Sigmoid colon (tissue), 7 donors: ENCODE data around the gene POLR3H. TPM values are rescaled to one million over a fixed set of nuclear protein-coding genes. Genes with fewer than 3 reads are reported as not detected.
A peak's percentile ranks its signal among the peaks of the same experiment; 100 is the strongest.

Source experiments
- DNase-seq: peaks from one replicate; pipeline ENCODE4 v3.0.0-alpha.2; 2019
- H3K27ac ChIP-seq, 4 donors: fragments of 200-600 bp; sonication (generic); one replicate each; pipeline ENCODE4 v1.5.1; 2016 to 2019; ENCODE audit warnings: mild to moderate bottlenecking in 1 of 4
- H3K27me3 ChIP-seq, 3 donors: fragments of 200-600 bp; sonication (generic); one replicate each; pipeline ENCODE4 v1.5.1; 2019; ENCODE audit warnings: mild to moderate bottlenecking in 1 of 3
- H3K36me3 ChIP-seq, 4 donors: fragments of 200-600 bp; sonication (generic); one replicate each; pipeline ENCODE4 v1.5.1; 2016 to 2019
- H3K4me1 ChIP-seq, 4 donors: fragments of 200-600 bp; sonication (generic); one replicate each; pipeline ENCODE4 v1.5.1; 2017 to 2019
- H3K4me3 ChIP-seq, 4 donors: fragments of 200-600 bp; sonication (generic); one replicate each; pipeline ENCODE4 v1.5.1; 2017 to 2019; ENCODE audit warnings: mild to moderate bottlenecking in 2 of 4, moderate library complexity in 1 of 4
- H3K9me3 ChIP-seq, 4 donors: fragments of 200-600 bp in 3 of 4; sonication (generic) in 3 of 4; one replicate each; pipeline versions ENCODE4 v1.5.1 to v1.6.1; 2013 to 2019
- CTCF ChIP-seq, 4 experiments: fragments of 450-650 bp in 3 of 4; fragments of 200-600 bp in 1 of 4; IDR thresholded peaks; one replicate each; pipeline ENCODE4 v1.5.1; 2016 to 2019; ENCODE audit warnings: antibody characterized with exemption in 4 of 4, mild to moderate bottlenecking in 3 of 4, moderate library complexity in 2 of 4
- EP300 ChIP-seq, 4 donors: sonication (generic); formaldehyde crosslinking; IDR thresholded peaks; one replicate each; pipeline ENCODE4 v1.6.1; 2017; ENCODE audit warnings: antibody characterized with exemption in 4 of 4
- POLR2A ChIP-seq, 2 donors: fragments of 450-650 bp; IDR thresholded peaks; one replicate each; pipeline ENCODE4 v1.6.1; 2016; ENCODE audit warnings: antibody characterized with exemption in 2 of 2, mild to moderate bottlenecking in 2 of 2, moderate library complexity in 2 of 2
- POLR2AphosphoS5 ChIP-seq, 4 donors: sonication (generic); formaldehyde crosslinking; IDR thresholded peaks; one replicate each; pipeline ENCODE4 v1.6.1; 2017; ENCODE audit warnings: antibody characterized with exemption in 4 of 4
- WGBS, 2 donors: extraction: QIAGEN DNeasy Blood & Tissue Kit; methylation state at CpG; one replicate each; pipeline ENCODE4 v1.1.7; 2013; 5-methylcytosine and 5-hydroxymethylcytosine counted together
- intact Hi-C: fragments of 100-400 bp; cut with DNase I; formaldehyde crosslinking; loops from one replicate; pipeline ENCODE4 v1.15.1; 2023
- polyA plus RNA-seq, 3 donors: library from polyadenylated mRNA; stranded (reverse); fragments of 200-250 nt; gene quantifications; one replicate each; pipeline ENCODE4 v1.2.3, GENCODE V29; 2013
- total RNA-seq, 4 donors: library from RNA; depleted of rRNA; stranded (reverse); fragments of >200 nt; gene quantifications; one replicate each; pipeline ENCODE4 v1.1.0, GENCODE V29; 2016
- donor health status: healthy with polysubstance abuse.
- donor health status: Bipolar disorder and iron deficiency.
- donor health status: healthy.

The POLR3H gene
- total and polyA plus RNA-seq, 7 donors: 4.6 to 19.7 (median 10.5) TPM

GRCh38 chr22:41481131-41481830 is 63.0 kb downstream of the POLR3H start:
- DNase-seq: no peak
- TF ChIP-seq POLR2AphosphoS5 (IDR thresholded peaks at IDR 0.05) (no peak), CTCF (IDR thresholded peaks at IDR 0.05) (no peak), EP300 (IDR thresholded peaks at IDR 0.05) (no peak), POLR2A (IDR thresholded peaks at IDR 0.05) (no peak)
- peaks cover 0 to 3% (median 0%) of the 10 kb centered on the region in 4 donors for H3K36me3 ChIP-seq
- 81 to 84% methylated on average over 15 of the region's 15 CpGs for WGBS, 2 donors
- no peaks in the 10 kb centered on the region for H3K27me3 ChIP-seq
- no peak overlapping the region for H3K4me3 ChIP-seq
- peaks cover 0 to 63% (median 45%) of the 10 kb centered on the region in 4 donors for H3K4me1 ChIP-seq
- intact Hi-C loops: no loop called here
- no peaks in the 10 kb centered on the region for H3K9me3 ChIP-seq
- peak overlapping the region; percentile 66 to 86 (median 76) for H3K27ac ChIP-seq

GRCh38 chr22:41480397-41480735 is 63.9 kb downstream of the POLR3H start:
- peak overlapping the region; percentile 66 to 86 (median 76) for H3K27ac ChIP-seq
- 66 to 70% methylated on average over 7 of the region's 7 CpGs for WGBS, 2 donors
- intact Hi-C loops: no loop called here
- H3K4me1 ChIP-seq: peaks cover 0 to 63% (median 45%) of the 10 kb centered on the region in 4 donors
- no peak overlapping the region for H3K4me3 ChIP-seq
- no peak for DNase-seq
- TF ChIP-seq EP300 (IDR thresholded peaks at IDR 0.05): no peak
- TF ChIP-seq POLR2AphosphoS5 (IDR thresholded peaks at IDR 0.05): peak in 1 of 4 donors; percentile 30
- no peaks in the 10 kb centered on the region for H3K27me3 ChIP-seq
- peaks cover 0 to 3% (median 0%) of the 10 kb centered on the region in 4 donors for H3K36me3 ChIP-seq
- H3K9me3 ChIP-seq: no peaks in the 10 kb centered on the region

- Histone ChIP-seq H3K4me3 (no peak overlapping the region), H3K27ac (peak overlapping the region; percentile 66 to 86 (median 76)), H3K27me3 (no peaks in the 10 kb centered on the region), H3K4me1 (peaks cover 0 to 59% (median 45%) of the 10 kb centered on the region in 4 donors), H3K36me3 (peaks cover 0 to 3% (median 0%) of the 10 kb centered on the region in 4 donors), H3K9me3 (no peaks in the 10 kb centered on the region)
- 75 to 80% methylated on average over 6 of the region's 6 CpGs for WGBS, 2 donors
- DNase-seq: no peak
- intact Hi-C loops: no loop called here
- TF ChIP-seq CTCF (IDR thresholded peaks at IDR 0.05) (no peak), EP300 (IDR thresholded peaks at IDR 0.05) (no peak), POLR2A (IDR thresholded peaks at IDR 0.05) (no peak), POLR2AphosphoS5 (IDR thresholded peaks at IDR 0.05) (no peak)
Observed at GRCh38 chr22:41479671-41480396, 64.4 kb downstream of the POLR3H start.

GRCh38 chr22:41478891-41479521 is 65.3 kb downstream of the POLR3H start:
- no peak for TF ChIP-seq CTCF (IDR thresholded peaks at IDR 0.05)
- Histone ChIP-seq H3K4me3 (no peak overlapping the region), H3K27ac (peak overlapping the region; percentile 66 to 86 (median 76)), H3K27me3 (no peaks in the 10 kb centered on the region), H3K9me3 (no peaks in the 10 kb centered on the region), H3K4me1 (peaks cover 0 to 51% (median 45%) of the 10 kb centered on the region in 4 donors), H3K36me3 (peaks cover 0 to 3% (median 0%) of the 10 kb centered on the region in 4 donors)
- peak; percentile 70 for DNase-seq
- 70 to 87% methylated on average over 7 of the region's 7 CpGs for WGBS, 2 donors
- intact Hi-C loops: no loop called here

- Histone ChIP-seq H3K36me3 (peaks cover 0 to 3% (median 0%) of the 10 kb centered on the region in 4 donors), H3K27ac (peak overlapping the region in 3 of 4 donors; percentile 73 to 86 (median 80)), H3K27me3 (no peaks in the 10 kb centered on the region), H3K9me3 (no peaks in the 10 kb centered on the region), H3K4me1 (peaks cover 0 to 50% (median 43%) of the 10 kb centered on the region in 4 donors), H3K4me3 (no peak overlapping the region)
- no peak for DNase-seq
- intact Hi-C loops: no loop called here
- WGBS, 2 donors: 68 to 75% methylated on average over 2 of the region's 2 CpGs
- no peak for TF ChIP-seq EP300 (IDR thresholded peaks at IDR 0.05)
- TF ChIP-seq POLR2AphosphoS5 (IDR thresholded peaks at IDR 0.05): no peak
- no peak for TF ChIP-seq CTCF (IDR thresholded peaks at IDR 0.05)
- TF ChIP-seq POLR2A (IDR thresholded peaks at IDR 0.05): no peak
Observed at GRCh38 chr22:41478473-41478872, 65.8 kb downstream of the POLR3H start.
